Endothelial cell (in vitro differentiated cells): ENCODE results near the gene KCNN3. TPM values are rescaled to one million over a fixed set of nuclear protein-coding genes. Genes with fewer than 3 reads are reported as not detected.
"Not testable (repeated sequence)": the region's sequence is repeated elsewhere in the genome, so short reads cannot be mapped to it uniquely, and the experiment has no call there.

ENCODE experiments used
- DNase-seq: peaks from one replicate; pipeline ENCODE4 v3.0.0; 2021; ENCODE audit warnings: low spot score
- H3K27ac Mint-ChIP-seq: one replicate; pipeline ENCODE4 v1.8.0; 2021; ENCODE audit warnings: mixed read lengths, inconsistent platforms; ENCODE audit not compliant: unreplicated experiment
- H3K27me3 Mint-ChIP-seq: one replicate; pipeline ENCODE4 v1.8.0; 2021; ENCODE audit warnings: mild to moderate bottlenecking, moderate library complexity, mixed read lengths, inconsistent platforms; ENCODE audit not compliant: unreplicated experiment
- H3K36me3 Mint-ChIP-seq: one replicate; pipeline ENCODE4 v1.8.0; 2021; ENCODE audit warnings: mild to moderate bottlenecking, low read depth, mixed read lengths, inconsistent platforms; ENCODE audit not compliant: unreplicated experiment
- H3K4me1 Mint-ChIP-seq: one replicate; pipeline ENCODE4 v1.8.0; 2021; ENCODE audit warnings: mild to moderate bottlenecking, mixed read lengths, inconsistent platforms; ENCODE audit not compliant: unreplicated experiment
- H3K4me3 Mint-ChIP-seq: one replicate; pipeline ENCODE4 v1.8.0; 2021; ENCODE audit warnings: mild to moderate bottlenecking, mixed read lengths, inconsistent platforms; ENCODE audit not compliant: unreplicated experiment
- H3K9me3 Mint-ChIP-seq: one replicate; pipeline ENCODE4 v1.8.0; 2021; ENCODE audit warnings: mixed read lengths, inconsistent platforms; ENCODE audit not compliant: unreplicated experiment
- total RNA-seq: library from RNA; stranded (reverse); fragmentation: NEBNext Ultra II Directional; extraction: Animal tissue kit (Norgen Biotek cat#: 25700); gene quantifications from one replicate; pipeline ENCODE4 v1.2.1, GENCODE V29; 2021; ENCODE audit not compliant: unreplicated experiment
- TF ChIP-seq, protein P1 (sequence below): fragments of 200-600 bp; sonication (generic); IDR thresholded peaks from one replicate; pipeline ENCODE4 v1.5.0; 2021; ENCODE audit warnings: antibody characterized with exemption; ENCODE audit not compliant: unreplicated experiment

KCNN3 gene
- total RNA-seq, 1 donor from 2014 or later: 17.3 TPM

DNA sequence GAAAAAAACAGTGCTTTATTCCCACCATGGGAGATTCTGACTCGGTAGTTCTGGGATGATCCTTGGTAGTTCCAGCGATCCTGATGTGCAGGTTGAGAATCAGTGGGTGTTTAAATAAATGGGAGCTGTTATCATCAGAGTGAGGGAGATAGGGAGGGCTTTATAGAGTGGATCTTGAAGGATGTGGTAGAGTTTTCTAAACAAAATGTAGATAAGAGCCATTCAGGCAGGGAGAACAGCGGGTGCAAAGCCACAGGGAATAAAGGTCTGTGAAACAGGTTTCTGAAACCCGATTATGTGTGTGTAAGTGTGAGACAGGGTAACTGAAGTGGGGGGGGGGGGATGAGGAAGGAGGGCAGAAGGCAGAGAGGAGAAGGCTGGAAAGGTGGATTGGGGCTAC is 186.3 kb downstream of the KCNN3 start:
- Mint-ChIP-seq H3K27me3 (peaks cover 5% of the 10 kb centered on the region), H3K27ac (no peak overlapping the region)

DNA sequence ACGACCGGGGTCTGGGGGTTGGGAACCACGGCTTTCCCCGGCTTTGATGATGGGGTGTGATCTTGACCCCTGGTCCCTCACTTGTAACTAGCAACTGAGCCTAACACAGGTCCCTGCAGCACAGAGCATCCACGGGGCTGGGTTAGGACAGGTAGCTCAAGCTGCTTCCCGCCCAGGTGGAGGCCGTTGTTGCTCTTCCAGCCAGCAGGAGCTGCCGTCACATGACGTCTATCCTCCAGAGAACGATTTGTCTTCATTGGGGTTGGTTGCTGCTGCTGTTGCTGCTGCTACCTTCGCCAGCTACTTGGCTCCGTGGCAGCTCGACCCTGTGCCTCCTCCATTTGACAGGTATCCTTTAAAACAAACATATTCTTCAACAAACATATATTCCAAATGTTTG is 187.8 kb downstream of the KCNN3 start:
- H3K27ac Mint-ChIP-seq: no peak overlapping the region

More for the DNA sequence above, 186.3 kb downstream of the KCNN3 start:
- no peak for DNase-seq
- Mint-ChIP-seq H3K36me3 (peaks cover 10% of the 10 kb centered on the region), H3K4me3 (no peak overlapping the region), H3K4me1 (no peaks in the 10 kb centered on the region), H3K9me3 (peaks cover 8% of the 10 kb centered on the region)
- TF ChIP-seq, protein P1, sequence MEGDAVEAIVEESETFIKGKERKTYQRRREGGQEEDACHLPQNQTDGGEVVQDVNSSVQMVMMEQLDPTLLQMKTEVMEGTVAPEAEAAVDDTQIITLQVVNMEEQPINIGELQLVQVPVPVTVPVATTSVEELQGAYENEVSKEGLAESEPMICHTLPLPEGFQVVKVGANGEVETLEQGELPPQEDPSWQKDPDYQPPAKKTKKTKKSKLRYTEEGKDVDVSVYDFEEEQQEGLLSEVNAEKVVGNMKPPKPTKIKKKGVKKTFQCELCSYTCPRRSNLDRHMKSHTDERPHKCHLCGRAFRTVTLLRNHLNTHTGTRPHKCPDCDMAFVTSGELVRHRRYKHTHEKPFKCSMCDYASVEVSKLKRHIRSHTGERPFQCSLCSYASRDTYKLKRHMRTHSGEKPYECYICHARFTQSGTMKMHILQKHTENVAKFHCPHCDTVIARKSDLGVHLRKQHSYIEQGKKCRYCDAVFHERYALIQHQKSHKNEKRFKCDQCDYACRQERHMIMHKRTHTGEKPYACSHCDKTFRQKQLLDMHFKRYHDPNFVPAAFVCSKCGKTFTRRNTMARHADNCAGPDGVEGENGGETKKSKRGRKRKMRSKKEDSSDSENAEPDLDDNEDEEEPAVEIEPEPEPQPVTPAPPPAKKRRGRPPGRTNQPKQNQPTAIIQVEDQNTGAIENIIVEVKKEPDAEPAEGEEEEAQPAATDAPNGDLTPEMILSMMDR: no peak

DNA sequence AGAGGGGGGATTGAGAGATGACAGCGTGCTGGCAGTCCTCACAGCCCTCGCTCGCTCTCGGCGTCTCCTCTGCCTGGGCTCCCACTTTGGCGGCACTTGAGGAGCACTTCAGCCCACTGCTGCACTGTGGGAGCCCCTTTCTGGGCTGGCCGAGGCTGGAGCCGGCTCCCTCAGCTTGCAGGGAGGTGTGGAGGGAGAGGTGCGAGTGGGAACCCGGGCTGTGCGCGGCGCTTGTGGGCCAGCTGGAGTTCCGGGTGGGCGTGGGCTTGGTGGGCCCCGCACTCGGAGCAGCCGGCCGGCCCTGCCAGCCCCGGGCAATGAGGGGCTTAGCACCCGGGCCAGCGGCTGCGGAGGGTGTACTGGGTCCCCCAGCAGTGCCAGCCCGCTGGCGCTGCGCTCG is 192.2 kb downstream of the KCNN3 start:
- H3K4me1 Mint-ChIP-seq, H3K4me3 Mint-ChIP-seq, H3K27ac Mint-ChIP-seq, DNase-seq: not testable (repeated sequence)
- peaks cover 15% of the 10 kb centered on the region for H3K9me3 Mint-ChIP-seq
- H3K36me3 Mint-ChIP-seq: peaks cover 17% of the 10 kb centered on the region
- H3K27me3 Mint-ChIP-seq: peaks cover 10% of the 10 kb centered on the region

More for the DNA sequence above, 187.8 kb downstream of the KCNN3 start:
- DNase-seq: no peak
- H3K9me3 Mint-ChIP-seq: peaks cover 9% of the 10 kb centered on the region
- no peak overlapping the region for H3K4me3 Mint-ChIP-seq
- peaks cover 10% of the 10 kb centered on the region for H3K36me3 Mint-ChIP-seq
- TF ChIP-seq, protein P1: no peak
- H3K4me1 Mint-ChIP-seq: no peaks in the 10 kb centered on the region
- peaks cover 5% of the 10 kb centered on the region for H3K27me3 Mint-ChIP-seq

DNA sequence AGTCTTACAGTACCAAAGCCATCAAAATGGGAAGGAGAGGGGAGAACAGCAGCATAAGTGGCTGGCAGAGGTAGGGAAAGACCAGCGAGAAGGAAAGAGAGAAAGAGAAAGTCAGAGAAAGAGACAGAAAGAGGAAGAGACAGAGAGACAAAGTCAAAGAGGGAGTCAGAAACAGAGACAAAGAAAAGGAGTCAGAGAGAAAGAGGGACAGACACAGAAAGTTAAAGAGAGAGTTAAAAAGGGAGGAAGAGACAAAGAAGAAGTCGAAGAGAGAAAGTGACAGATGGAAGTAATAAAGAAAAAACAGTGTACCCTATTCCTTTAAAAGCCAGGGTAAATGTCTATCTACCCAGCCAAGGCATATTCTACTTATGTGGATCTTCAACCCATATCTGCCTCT is 193.2 kb downstream of the KCNN3 start:
- not testable (repeated sequence) for H3K4me3 Mint-ChIP-seq, H3K4me1 Mint-ChIP-seq, H3K27me3 Mint-ChIP-seq, DNase-seq
- Mint-ChIP-seq H3K9me3 (peaks cover 15% of the 10 kb centered on the region), H3K27ac (peak overlapping the region; percentile 42), H3K36me3 (peaks cover 12% of the 10 kb centered on the region)

DNA sequence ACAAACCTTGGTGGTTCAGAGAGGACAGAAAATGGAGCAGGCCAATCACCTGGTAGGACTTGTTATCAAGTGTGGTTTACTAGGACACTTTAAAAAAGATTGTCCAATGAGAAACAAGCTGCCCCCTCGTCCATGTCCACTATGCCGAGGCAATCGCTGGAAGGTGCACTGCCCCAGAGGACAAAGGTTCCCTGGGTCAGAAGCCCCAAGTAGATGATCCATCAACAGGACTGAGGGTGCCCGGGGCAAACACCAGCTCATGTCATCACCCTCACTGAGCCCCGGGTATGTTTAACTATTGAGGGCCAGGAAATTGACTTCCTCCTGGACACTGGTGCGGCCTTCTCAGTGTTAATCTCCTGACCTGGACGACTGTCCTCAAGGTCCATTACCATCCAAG is 195.6 kb downstream of the KCNN3 start:
- H3K36me3 Mint-ChIP-seq, H3K4me3 Mint-ChIP-seq, H3K27me3 Mint-ChIP-seq, H3K4me1 Mint-ChIP-seq, H3K27ac Mint-ChIP-seq, DNase-seq: not testable (repeated sequence)
- peaks cover 12% of the 10 kb centered on the region for H3K9me3 Mint-ChIP-seq

DNA sequence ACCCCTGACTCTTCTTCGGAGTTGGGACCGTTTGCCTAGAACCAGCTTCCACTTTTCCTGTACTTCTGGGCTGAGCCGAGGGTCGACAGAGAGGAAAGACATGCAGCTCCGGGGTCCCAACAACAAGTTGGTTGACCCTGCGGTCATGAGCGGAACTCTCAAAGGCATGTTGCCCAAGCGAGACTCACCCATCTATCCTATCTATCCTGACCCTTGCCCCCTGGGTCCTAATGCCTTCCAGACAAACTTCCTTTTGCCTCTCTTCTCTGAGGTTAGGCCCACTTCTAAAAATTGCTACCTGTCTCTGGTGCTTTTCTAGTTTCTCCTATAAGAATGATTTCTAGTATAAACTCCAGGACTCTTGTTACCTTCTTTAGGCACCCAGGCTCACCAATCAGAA is 197.8 kb downstream of the KCNN3 start:
- H3K27me3 Mint-ChIP-seq, H3K4me3 Mint-ChIP-seq, H3K9me3 Mint-ChIP-seq, H3K4me1 Mint-ChIP-seq, DNase-seq, H3K36me3 Mint-ChIP-seq, H3K27ac Mint-ChIP-seq: not testable (repeated sequence)

DNA sequence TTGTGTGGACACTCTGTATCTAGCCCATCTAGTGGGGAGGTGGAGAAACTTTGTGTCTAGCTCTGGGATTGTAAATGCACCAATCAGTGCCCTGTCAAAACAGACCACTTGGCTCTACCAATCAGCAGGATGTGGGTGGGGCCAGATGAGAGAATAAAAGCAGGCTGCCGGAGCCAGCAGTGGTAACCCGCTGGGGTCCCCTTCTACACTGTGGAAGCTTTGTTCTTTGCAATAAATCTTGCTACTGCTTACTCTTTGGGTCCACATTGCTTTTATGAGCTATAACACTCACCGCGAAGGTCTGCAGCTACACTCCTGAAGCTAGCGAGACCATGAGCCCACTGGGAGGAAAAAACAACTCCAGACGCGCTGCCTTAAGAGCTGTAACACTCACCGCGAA is 198.7 kb downstream of the KCNN3 start:
- H3K36me3 Mint-ChIP-seq, H3K9me3 Mint-ChIP-seq, H3K27me3 Mint-ChIP-seq, DNase-seq, H3K4me1 Mint-ChIP-seq, H3K27ac Mint-ChIP-seq, H3K4me3 Mint-ChIP-seq: not testable (repeated sequence)

DNA sequence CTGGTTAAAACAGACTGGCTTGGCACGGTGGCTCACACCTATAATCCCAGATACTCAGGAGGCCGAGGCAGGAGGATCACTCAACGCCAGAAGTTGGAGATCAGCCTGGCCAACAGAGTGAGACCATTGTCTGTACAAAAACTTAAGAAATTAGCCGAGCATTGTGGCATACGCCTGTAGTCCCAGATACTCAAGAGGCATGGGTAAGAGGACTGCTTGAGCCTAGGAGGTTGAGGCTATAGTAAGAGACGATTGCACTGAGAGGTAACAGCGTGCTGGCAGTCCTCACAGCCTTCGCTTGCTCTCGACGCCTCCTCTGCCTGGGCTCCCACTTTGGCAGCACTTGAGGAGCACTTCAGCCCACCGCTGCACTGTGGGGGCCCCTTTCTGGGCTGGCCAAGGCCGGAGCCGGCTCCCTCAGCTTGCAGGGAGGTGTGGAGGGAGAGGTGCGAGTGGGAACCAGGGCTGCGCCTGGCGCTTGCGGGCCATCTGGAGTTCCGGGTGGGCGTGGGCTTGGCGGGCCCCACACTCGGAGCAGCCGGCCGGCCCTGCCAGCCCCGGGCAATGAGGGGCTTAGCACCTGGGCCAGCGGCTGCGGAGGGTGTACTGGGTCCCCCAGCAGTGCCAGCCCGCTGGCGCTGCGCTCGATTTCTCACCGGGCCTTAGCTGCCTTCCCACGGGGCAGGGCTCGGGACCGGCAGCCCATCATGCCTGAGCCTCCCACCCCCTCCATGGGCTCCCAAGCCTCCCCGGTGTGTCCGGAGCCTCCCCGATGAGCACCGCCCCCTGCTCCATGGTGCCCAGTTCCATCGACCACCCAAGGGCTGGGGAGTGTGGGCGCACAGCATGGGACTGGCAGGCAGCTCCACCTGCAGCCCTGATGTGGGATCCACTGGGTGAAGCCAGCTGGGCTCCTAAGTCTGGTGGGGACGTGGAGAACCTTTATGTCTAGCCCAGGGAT is 199.5 kb downstream of the KCNN3 start:
- H3K4me1 Mint-ChIP-seq, H3K9me3 Mint-ChIP-seq, DNase-seq, H3K27me3 Mint-ChIP-seq, H3K27ac Mint-ChIP-seq, H3K4me3 Mint-ChIP-seq, H3K36me3 Mint-ChIP-seq: not testable (repeated sequence)
